Astrocyte of the spinal cord (primary cell): Measurements from ENCODE around the gene SMYD3.

Source experiments
- DNase-seq: peaks from one replicate; pipeline ENCODE4 v3.0.0; 2011; ENCODE audit warnings: low read depth, low spot score
- H3K4me3 ChIP-seq: 2 replicates; pipeline ENCODE4 v1.5.1; 2011; ENCODE audit warnings: low read depth, mild to moderate bottlenecking, low read length, moderate library complexity
- in situ Hi-C: cut with HindIII; loops from 2 replicates; pipeline ENCODE4 v1.10.0; 2017; ENCODE audit warnings: low sequenced_read_pairs
- TF ChIP-seq, protein P1 (sequence below): IDR thresholded peaks from 2 replicates; pipeline ENCODE4 v1.5.1; 2012; ENCODE audit warnings: low read depth, mild to moderate bottlenecking, low read length, inconsistent platforms

Gene SMYD3

GRCh38 chr1:246398126-246398813 is 108.8 kb downstream of the SMYD3 start:
- DNase-seq, result no peak
- in situ Hi-C loops, result no loop called here
- no peak overlapping the region for H3K4me3 ChIP-seq
- TF ChIP-seq, protein P1, sequence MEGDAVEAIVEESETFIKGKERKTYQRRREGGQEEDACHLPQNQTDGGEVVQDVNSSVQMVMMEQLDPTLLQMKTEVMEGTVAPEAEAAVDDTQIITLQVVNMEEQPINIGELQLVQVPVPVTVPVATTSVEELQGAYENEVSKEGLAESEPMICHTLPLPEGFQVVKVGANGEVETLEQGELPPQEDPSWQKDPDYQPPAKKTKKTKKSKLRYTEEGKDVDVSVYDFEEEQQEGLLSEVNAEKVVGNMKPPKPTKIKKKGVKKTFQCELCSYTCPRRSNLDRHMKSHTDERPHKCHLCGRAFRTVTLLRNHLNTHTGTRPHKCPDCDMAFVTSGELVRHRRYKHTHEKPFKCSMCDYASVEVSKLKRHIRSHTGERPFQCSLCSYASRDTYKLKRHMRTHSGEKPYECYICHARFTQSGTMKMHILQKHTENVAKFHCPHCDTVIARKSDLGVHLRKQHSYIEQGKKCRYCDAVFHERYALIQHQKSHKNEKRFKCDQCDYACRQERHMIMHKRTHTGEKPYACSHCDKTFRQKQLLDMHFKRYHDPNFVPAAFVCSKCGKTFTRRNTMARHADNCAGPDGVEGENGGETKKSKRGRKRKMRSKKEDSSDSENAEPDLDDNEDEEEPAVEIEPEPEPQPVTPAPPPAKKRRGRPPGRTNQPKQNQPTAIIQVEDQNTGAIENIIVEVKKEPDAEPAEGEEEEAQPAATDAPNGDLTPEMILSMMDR, result no peak

DNA sequence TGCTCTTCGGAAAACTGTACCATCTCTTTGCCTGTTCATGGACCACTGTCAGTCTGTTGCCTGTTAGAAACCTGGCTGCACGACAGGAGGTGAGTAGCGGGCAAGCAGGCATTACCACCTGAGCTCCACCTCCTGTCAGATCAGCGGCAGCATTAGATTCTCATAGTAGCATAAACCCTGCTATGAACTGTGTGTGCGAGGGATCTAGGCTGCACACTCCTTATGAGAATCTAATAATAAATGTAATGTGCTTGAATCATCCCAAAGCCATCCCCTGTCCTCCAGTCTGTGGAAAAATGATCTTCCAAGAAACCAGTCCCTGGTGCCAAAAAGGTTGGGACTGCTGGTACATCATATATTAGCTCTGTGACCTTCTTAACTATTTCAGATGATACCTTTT is 110.0 kb downstream of the SMYD3 start:
- no peak overlapping the region for H3K4me3 ChIP-seq
- in situ Hi-C loops, result no loop called here
- no peak for DNase-seq
- TF ChIP-seq, protein P1, result no peak

DNA sequence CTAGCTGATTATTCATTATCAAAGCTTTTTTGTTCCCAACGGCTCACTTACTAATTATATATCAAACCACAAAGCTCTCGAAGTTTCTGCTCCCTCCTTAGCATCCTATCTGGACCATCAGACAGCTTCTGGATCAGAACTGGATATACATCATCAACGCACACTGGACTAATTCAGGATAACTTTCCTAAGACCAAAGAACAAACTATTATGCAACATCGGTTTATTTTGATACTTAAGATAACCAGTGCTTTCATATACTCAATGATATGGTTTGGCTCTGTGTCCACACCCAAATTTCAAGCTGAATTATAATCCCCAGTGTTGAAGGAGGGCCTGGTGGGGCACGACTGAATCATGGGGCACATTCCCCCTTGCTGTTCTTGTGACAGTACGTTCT is 110.8 kb downstream of the SMYD3 start:
- TF ChIP-seq, protein P1, result no peak
- in situ Hi-C loops, result no loop called here
- no peak overlapping the region for H3K4me3 ChIP-seq
- no peak for DNase-seq

DNA sequence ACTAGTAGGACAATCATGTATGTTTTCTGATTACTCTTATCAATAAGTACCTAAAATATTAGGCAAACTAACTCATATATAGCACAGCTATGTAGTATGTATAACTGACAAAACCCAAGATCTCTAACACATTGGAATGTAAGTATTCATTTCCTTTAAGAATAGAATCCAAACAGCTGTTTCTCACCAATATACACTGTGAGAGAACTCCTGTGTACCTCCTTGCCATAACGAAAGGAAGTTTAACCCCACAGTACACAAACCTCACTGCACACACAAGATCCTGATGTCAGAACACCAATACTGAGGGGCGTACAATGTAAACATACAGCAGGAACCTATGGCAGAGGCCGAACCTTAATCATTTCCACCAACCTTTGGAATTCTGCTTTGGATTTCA is 113.0 kb downstream of the SMYD3 start:
- no peak for DNase-seq
- no peak overlapping the region for H3K4me3 ChIP-seq
- in situ Hi-C loops, result no loop called here
- TF ChIP-seq, protein P1, result no peak

DNA sequence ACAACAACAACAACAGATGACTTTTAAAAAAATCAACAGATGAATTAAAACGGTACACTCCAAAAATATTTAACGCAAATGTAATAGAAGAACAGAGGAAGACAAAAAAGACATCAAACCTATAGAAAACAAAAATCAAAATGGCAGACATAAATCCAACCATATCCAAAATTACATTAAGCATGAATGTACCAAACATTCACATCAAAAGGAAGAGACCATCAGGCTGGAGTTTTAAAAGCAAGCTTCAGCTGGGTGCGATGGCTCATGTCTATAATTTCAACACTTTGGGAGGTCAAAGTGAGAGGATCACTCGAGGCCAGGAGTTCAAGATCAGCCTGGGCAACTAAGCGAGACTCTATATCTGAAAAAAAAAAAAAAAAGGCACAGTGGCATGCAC is 116.2 kb downstream of the SMYD3 start:
- H3K4me3 ChIP-seq, result no peak overlapping the region
- no peak for DNase-seq
- TF ChIP-seq, protein P1, result no peak
- in situ Hi-C loops, result no loop called here

GRCh38 chr1:246384616-246385015 is 122.5 kb downstream of the SMYD3 start:
- TF ChIP-seq, protein P1, result no peak
- no peak for DNase-seq
- in situ Hi-C loops, result no loop called here
- no peak overlapping the region for H3K4me3 ChIP-seq

GRCh38 chr1:246383791-246384190 is 123.3 kb downstream of the SMYD3 start:
- in situ Hi-C loops, result no loop called here
- DNase-seq, result peak; percentile 13
- TF ChIP-seq, protein P1, result no peak
- H3K4me3 ChIP-seq, result no peak overlapping the region
